Measurements from ENCODE around the gene ATRNL1. TPM values are rescaled to one million over a fixed set of nuclear protein-coding genes. Genes with fewer than 3 reads are reported as not detected.

ATRNL1 gene
- total and polyA plus RNA-seq, 2 of the 8 experiments (the other 6 are each of a cell fraction or from before 2014, with no cell fraction given): 5.1 to 17.6 TPM

- H3K27me3 ChIP-seq (replicated peaks in 1 of 4; ENCODE audit: control insufficient read depth in 3 of 4, extremely low read depth in 1 of 4, insufficient read depth in 3 of 4, low read length in 3 of 4): no peaks in the 10 kb centered on the region
- H3K79me2 ChIP-seq (ENCODE audit: control insufficient read depth in 1 of 2, insufficient read depth in 2 of 2, low read length in 2 of 2): no peaks in the 10 kb centered on the region
- H4K5ac ChIP-seq (ENCODE audit: insufficient read length, low read depth, low read length): no peak overlapping the region
- no peak overlapping the region for H2BK120ac ChIP-seq (replicated peaks; ENCODE audit: low read depth, low read length)
- H3K4me3 ChIP-seq (ENCODE audit: extremely low read depth in 1 of 4, insufficient read depth in 2 of 4, low read depth in 3 of 4, low read length in 4 of 4): 0 out of 8 replicates have a peak overlapping the region, but pooled peaks of 1 of the 4 experiments have one; percentile 17
- no peak overlapping the region for H2AFZ ChIP-seq (ENCODE audit: low read length)
- no peaks in the 10 kb centered on the region; a peak in 1 of 8 replicates for H3K36me3 ChIP-seq (ENCODE audit: control insufficient read depth in 2 of 4, insufficient read depth in 4 of 4, low read length in 3 of 4)
- no peak overlapping the region for H3K14ac ChIP-seq (ENCODE audit: insufficient read length)
- no peak overlapping the region for H2BK15ac ChIP-seq (ENCODE audit: low read length)
- no peak for FAIRE-seq
- no peaks in the 10 kb centered on the region for H4K20me1 ChIP-seq (replicated peaks in 1 of 2; ENCODE audit: control insufficient read depth in 1 of 2, insufficient read depth in 2 of 2, low read length in 2 of 2)
- peak overlapping the region; percentile 19 for H3K56ac ChIP-seq (replicated peaks; ENCODE audit: insufficient read length, low read depth, low read length)
- no peak overlapping the region for H2BK12ac ChIP-seq (ENCODE audit: low read depth, low read length)
- no peak overlapping the region for H2AK5ac ChIP-seq (ENCODE audit: low read depth, low read length)
- ChIA-PET POLR2A (ENCODE audit: partially characterized antibody) (interaction anchor here (0.6 kb wide), 1 partner anchor 328 kb away, joined by 3 read pairs; no protein-coding TSS in a partner anchor), CTCF (ENCODE audit: partially characterized antibody) (interaction anchor here (0.6 to 0.7 kb wide), 2 partner anchors 484 to 1108 kb away, joined by 3 to 4 read pairs; no protein-coding TSS in a partner anchor)
- no peak overlapping the region for H3K27ac ChIP-seq (ENCODE audit: low read depth, low read length)
- no peak overlapping the region for H2BK20ac ChIP-seq (ENCODE audit: low read length)
- H3K4me2 ChIP-seq (ENCODE audit: insufficient read depth in 1 of 2, low read depth in 2 of 2, low read length in 2 of 2): peak overlapping the region in 1 of 2 experiments; percentile 34; a peak in 2 of 4 replicates
- no peak overlapping the region for H4K91ac ChIP-seq (replicated peaks; ENCODE audit: insufficient read length, low read length)
- TF ChIP-seq CBX8 (IDR thresholded peaks at IDR 0.05; ENCODE audit: borderline replicate concordance, low read depth, low read length) (no peak), POU5F1 (IDR thresholded peaks at IDR 0.05; ENCODE audit: low read depth, low read length) (no peak), GTF2F1 (IDR thresholded peaks at IDR 0.05; ENCODE audit: borderline replicate concordance, low read depth, low read length) (no peak)
- H3K9ac ChIP-seq (replicated peaks in 1 of 4; ENCODE audit: extremely low read depth in 1 of 4, low read depth in 3 of 4, low read length in 3 of 4): no peak overlapping the region
- no peak overlapping the region for H3K18ac ChIP-seq (ENCODE audit: extremely low read depth, low read length)
- H3K4ac ChIP-seq (replicated peaks; ENCODE audit: insufficient read length, low read depth, low read length): no peak overlapping the region
- WGBS, 2 experiments (ENCODE audit: extremely low coverage in 1 of 2, insufficient coverage in 1 of 2, insufficient read length in 1 of 2, insufficient replicate concordance in 2 of 2, low coverage in 1 of 2, low lambda C conversion rate in 2 of 2, missing lambda C conversion rate in 1 of 2): 63% methylated on average over 1 of the region's 2 CpGs; no CpG with 5 or more reads in 1 of the 2 experiments
- H4K8ac ChIP-seq (ENCODE audit: extremely low read depth, insufficient read depth, low read length): no peak overlapping the region
- no peaks in the 10 kb centered on the region for H3K79me1 ChIP-seq (ENCODE audit: low read depth, low read length)
- no peak overlapping the region for H2BK5ac ChIP-seq (ENCODE audit: low read depth, low read length)
- H3K4me1 ChIP-seq (replicated peaks in 1 of 4; ENCODE audit: control insufficient read depth in 3 of 4, insufficient read depth in 4 of 4, low read length in 3 of 4): peaks cover 0 to 10% (median 4%) of the 10 kb centered on the region in 4 experiments; a peak in 2 of 7 replicates
- no peaks in the 10 kb centered on the region; a peak in 1 of 4 replicates for H3K9me3 ChIP-seq (ENCODE audit: insufficient read depth in 2 of 2, low read depth in 1 of 2, low read length in 1 of 2)
- no peak for DNase-seq (ENCODE audit: low read depth in 1 of 2, low spot score in 2 of 2)
- no peaks in the 10 kb centered on the region for H3K23me2 ChIP-seq (ENCODE audit: low read depth, low read length)
- no peak overlapping the region for H3K23ac ChIP-seq (ENCODE audit: insufficient read length)
Measured at GRCh38 chr10:115801992-115802391, 708.8 kb downstream of the ATRNL1 start.

Measured in H1 (cell line).